NCI-H2081 treated with DMSO at 0.1 percent for 48 hours (cell line): Measurements from ENCODE around the gene C8B.

ENCODE experiments used
- DNase-seq: peaks from one replicate; lab custom pipeline; 2025; lab: John Stamatoyannopoulos, UW

C8B gene

GRCh38 chr1:56965916-56966697 lies at the start of gene C8B:
Gene C8B, minus strand, starts transcription at chr1:56966015. Its CDS starts 67 bp downstream, at chr1:56965948.
- DNase-seq: no peak

DNA sequence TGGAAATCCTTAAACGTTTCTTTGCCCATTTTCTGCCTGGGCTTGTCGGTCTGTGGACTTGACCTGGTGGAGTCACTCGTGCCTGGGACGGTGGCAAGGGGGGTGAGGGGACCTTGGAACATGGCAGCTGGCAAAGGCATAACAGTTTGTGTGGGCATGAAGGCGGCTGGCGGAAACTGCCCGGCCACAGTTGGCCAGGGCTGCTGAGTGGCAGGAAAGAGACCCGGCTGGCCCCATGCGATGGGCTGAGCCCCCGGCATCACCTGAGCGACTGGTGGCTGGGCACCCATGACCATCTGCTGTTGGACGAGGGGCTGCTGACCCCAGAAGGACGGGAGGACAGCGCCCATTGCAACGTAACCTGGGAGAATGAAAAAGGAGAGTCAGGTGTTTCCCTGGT lies 49.3 kb upstream of the C8B start:
- no peak for DNase-seq

- DNase-seq: no peak
Measured at GRCh38 chr1:57013522-57013921, 47.7 kb upstream of the C8B start.

- no peak for DNase-seq
Measured at GRCh38 chr1:57012315-57012714, 46.5 kb upstream of the C8B start.

DNA sequence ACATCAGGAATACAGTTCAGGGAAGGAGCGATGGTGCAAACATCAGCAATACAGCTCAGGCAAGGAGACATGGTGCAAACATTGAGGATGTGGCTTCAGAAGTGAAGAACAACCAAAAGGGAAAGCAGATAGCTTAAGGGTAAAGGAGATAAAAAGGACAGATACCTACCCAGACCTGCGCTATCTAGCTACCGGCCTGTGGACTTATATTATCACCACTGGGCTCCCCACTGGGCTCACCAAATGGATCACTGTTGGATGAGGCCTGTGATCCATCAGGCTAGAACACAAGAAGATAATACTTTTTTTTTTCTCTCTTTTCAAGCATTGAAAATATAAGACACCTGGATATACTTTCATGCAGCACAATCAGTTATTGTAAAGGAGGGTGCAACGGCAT lies 44.7 kb upstream of the C8B start:
- no peak for DNase-seq

DNA sequence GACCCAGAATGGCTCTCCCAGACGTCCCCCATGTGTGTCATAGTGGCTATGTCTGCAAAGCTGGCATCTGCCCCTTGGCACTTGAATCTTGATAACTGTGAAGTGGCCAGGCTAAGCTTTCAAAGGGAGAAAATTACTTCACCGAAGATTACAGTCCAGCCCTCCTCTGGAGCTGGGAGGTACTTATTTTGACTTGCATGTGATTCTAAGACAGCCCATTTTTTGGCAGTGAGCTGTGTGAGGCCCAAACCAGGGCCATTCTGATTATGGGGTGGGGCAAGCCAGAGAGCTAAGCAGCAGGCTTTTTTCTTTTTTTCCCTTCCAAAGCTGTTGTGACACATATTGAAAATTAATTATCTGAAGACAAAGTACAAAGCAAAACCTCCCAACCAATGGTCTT lies 42.1 kb upstream of the C8B start:
- no peak for DNase-seq

- no peak for DNase-seq
Measured at GRCh38 chr1:57007472-57007871, 41.7 kb upstream of the C8B start.

- no peak for DNase-seq
Measured at GRCh38 chr1:57003398-57004139, 37.8 kb upstream of the C8B start.

- DNase-seq: no peak
Measured at GRCh38 chr1:56995414-56996100, 29.7 kb upstream of the C8B start.

DNA sequence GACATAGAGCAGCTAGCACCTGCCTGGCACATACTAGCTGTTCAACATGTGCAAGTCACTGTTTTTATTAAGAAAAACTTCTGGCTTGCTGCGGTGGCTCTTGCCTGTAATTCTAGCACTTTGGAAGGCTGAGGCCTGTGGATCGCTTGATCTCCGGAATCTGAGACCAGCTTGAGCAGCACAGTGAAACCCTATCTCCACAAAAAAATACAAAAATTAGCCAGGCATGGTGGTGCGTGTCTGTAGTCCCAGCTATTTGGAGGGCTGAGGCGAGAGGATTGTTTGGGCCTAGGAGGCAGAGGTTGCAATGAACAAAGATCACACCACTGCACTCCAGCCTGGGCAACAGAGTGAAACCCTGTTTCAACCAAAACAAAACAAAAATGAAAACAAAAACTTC lies 27.7 kb upstream of the C8B start:
- DNase-seq: no peak

- DNase-seq: no peak
Measured at GRCh38 chr1:56992318-56993125, 26.7 kb upstream of the C8B start.

- DNase-seq: no peak
Measured at GRCh38 chr1:56991576-56991975, 25.8 kb upstream of the C8B start.

DNA sequence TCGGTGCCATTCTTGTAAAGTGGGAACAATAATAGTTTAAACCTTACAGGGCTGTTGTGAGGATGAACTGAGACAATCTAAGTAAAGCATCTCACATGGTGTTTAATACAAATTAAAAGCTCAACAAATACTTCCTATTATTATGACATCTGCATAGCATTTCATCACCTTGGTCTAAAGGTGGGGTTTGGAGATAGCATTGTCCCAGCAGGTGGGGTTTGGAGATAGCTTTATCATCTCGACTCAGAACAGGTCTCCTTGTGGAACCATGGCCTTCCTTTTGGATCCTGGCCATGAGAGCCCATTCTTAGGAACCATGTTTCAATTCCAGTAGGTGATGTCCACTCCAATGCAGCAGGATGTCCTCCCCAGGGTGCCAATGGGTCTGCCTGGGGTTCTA lies 20.6 kb upstream of the C8B start:
- DNase-seq: no peak

DNA sequence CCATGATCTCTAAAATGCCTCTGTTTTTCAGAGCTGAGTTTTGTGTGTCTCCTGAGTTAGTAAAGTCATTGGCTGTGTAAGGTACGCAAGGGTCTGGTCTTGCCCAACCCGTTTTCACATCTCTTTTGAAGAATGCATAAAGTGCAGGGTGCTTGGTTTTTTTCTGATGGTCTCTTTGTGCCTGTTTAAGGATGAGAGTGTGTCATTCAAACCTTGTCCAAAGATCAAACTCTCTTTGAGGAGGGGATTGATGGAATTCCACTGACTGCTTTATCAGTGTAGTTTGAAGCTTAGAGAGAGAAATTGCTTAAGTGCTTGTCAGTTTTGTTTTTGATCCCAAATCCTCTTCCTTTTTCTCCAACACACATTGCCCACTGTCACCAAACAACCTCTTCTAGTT lies 20.0 kb upstream of the C8B start:
- no peak for DNase-seq

GRCh38 chr1:56983484-56983883 lies 17.7 kb upstream of the C8B start:
- DNase-seq: no peak

- no peak for DNase-seq
Measured at GRCh38 chr1:56979986-56980755, 14.4 kb upstream of the C8B start.

GRCh38 chr1:56978819-56979218 lies 13.0 kb upstream of the C8B start:
- DNase-seq: no peak

DNA sequence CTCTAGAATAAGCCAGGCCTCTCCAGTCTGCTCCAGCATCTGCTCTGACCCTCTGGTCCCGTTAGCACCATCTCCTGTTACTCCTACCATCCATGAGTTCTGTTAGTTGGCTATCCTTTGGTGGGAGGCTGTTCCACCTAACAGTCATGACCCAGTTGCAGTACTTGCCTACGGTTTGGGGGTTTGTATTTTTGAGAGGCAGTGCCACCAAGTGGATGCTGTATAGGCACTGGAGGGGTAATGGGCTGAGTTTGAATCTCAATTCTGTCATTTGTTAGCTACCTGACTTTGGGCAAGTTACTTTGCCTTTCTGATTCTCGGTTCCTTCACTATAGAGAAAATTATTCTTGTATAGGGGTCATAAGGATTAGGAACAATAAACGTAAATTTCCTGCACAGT lies 12.1 kb upstream of the C8B start:
- no peak for DNase-seq

DNA sequence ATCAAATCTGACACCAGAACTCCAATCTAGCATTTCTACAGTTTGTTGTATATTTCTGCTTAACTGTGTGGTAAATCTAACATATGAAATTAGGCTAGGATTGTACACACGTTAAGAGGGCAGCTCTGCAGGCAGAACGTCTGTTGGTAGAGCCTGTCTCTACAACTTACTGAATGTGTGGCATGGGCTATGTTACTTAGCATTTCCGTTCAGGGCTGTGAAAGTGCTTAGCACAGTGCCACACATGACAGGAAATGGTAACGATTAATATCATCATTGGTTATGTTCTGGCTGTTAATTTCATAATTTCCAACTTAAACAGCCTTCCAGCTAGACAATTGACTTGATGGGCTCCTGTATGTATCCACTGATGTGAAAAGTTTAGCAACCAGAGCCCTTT lies 9.6 kb upstream of the C8B start:
- no peak for DNase-seq

GRCh38 chr1:56973923-56974742 lies 8.3 kb upstream of the C8B start:
- DNase-seq: no peak

- no peak for DNase-seq
Measured at GRCh38 chr1:56972976-56973375, 7.2 kb upstream of the C8B start.
